ENCODE results near the gene NDUFB5. TPM values are rescaled to one million over a fixed set of nuclear protein-coding genes. Genes with fewer than 3 reads are reported as not detected.
A peak's percentile ranks its signal among the peaks of the same experiment; 100 is the strongest.

The NDUFB5 gene
- total RNA-seq, 1 donor from 2014 or later, result 67.3 TPM

DNA sequence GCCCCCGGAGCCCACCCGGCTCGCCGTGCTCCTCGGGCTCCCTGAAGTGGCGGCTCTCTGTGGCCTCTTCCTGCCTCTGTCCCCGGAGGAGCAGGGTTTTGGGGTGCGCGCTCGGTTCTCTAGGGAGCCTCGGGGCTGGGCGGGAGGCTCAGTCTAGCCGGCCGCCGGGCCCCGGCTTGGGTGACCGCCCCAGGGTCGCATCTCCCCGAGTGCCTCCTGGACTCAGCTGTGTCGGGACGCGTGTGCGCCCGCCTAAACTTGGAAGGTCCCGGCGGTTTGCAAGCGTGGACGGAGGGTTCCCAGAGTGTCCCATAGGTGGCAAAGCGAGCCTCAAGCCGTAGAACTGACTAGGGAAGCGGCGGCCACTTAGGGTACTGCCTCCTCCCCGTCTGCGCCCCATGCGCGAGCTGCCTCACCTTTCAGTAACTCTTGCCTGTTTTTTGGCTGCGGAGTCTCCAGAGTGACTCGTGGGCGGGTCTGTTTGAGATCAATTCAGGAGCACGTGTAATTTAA, 41.3 kb upstream of the NDUFB5 start:
- Mint-ChIP-seq H3K9me3 (no peaks in the 10 kb centered on the region), H3K36me3 (ENCODE audit: low read depth) (peaks cover 8% of the 10 kb centered on the region), H3K27ac (peak overlapping the region; percentile 97), H3K4me1 (peaks cover 24% of the 10 kb centered on the region), H3K27me3 (no peaks in the 10 kb centered on the region), H3K4me3 (peak overlapping the region; percentile 99)
- intact Hi-C loops (cut with micrococcal nuclease), result loop anchor here (2.0 kb wide), 5 partner anchors 113 to 1349 kb away; partner anchors contain the start of genes FXR1, GNB4 and ZMAT3
- POLR2A ChIA-PET, result interaction anchor here (0.9 to 2.0 kb wide), 7 partner anchors 41 to 492 kb away, joined by 3 to 22 read pairs (median 7); partner anchors contain the start of genes GNB4, MRPL47, NDUFB5 and ZMAT3
- DNase-seq (peak; percentile 54), ATAC-seq (ENCODE audit: low read depth) (peak; percentile 28)
- CTCF ChIA-PET, result interaction anchor here (1.0 to 2.2 kb wide), 2 partner anchors 142 to 143 kb away, joined by 3 to 14 read pairs; no protein-coding TSS in a partner anchor
- TF ChIP-seq, protein P1, sequence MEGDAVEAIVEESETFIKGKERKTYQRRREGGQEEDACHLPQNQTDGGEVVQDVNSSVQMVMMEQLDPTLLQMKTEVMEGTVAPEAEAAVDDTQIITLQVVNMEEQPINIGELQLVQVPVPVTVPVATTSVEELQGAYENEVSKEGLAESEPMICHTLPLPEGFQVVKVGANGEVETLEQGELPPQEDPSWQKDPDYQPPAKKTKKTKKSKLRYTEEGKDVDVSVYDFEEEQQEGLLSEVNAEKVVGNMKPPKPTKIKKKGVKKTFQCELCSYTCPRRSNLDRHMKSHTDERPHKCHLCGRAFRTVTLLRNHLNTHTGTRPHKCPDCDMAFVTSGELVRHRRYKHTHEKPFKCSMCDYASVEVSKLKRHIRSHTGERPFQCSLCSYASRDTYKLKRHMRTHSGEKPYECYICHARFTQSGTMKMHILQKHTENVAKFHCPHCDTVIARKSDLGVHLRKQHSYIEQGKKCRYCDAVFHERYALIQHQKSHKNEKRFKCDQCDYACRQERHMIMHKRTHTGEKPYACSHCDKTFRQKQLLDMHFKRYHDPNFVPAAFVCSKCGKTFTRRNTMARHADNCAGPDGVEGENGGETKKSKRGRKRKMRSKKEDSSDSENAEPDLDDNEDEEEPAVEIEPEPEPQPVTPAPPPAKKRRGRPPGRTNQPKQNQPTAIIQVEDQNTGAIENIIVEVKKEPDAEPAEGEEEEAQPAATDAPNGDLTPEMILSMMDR (IDR thresholded peaks at IDR 0.05), result no peak

DNA sequence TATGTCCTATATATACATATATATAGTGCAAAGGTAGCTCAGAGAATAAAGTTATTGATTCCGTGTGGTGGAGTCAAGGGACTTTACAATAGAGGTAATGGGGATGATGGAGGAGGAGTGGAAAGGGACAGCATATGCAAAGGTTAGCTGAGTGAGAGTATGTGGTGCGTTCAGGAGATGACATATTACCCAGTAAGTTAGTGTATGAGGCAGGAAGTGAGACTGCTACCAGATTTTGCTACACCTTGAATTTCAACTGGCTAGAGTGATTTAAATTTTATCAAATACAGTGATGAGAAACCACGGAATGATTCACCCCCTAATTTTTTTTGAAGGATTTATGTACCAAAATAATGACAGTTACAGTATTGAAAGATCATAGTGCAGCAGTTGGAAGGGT, 39.1 kb upstream of the NDUFB5 start:
- no peaks in the 10 kb centered on the region for H3K27me3 Mint-ChIP-seq
- H3K9me3 Mint-ChIP-seq, result no peaks in the 10 kb centered on the region
- ChIA-PET CTCF (no interaction called here), POLR2A (interaction anchor here (1.1 kb wide), 1 partner anchor 418 kb away, joined by 3 read pairs; the partner anchor contains the start of gene PIK3CA)
- peaks cover 16% of the 10 kb centered on the region for H3K36me3 Mint-ChIP-seq (ENCODE audit: low read depth)
- DNase-seq (no peak), ATAC-seq (ENCODE audit: low read depth) (no peak)
- H3K4me1 Mint-ChIP-seq, result peaks cover 24% of the 10 kb centered on the region
- H3K4me3 Mint-ChIP-seq, result no peak overlapping the region
- intact Hi-C loops (cut with micrococcal nuclease), result no loop called here
- TF ChIP-seq, protein P1 (IDR thresholded peaks at IDR 0.05), result no peak
- no peak overlapping the region for H3K27ac Mint-ChIP-seq

DNA sequence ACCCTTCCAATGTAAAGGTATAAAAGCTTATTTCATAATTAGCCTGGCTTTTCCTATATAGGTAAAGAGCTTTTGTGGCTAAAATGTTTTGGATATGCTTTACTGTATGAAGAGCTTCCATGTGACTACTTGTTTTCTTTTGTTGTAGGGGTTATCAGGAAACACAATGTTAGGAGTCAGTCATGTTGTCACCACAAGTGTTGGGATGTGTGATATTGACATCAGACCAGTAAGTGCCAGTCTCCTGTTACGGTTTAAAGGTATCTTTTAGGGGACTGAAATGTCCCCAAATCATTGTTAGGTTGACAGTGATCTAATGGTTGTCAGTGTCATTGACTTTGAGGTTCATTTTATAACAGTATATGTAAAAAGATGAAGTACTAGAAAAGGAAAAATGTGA, 23.6 kb upstream of the NDUFB5 start:
- peaks cover 60% of the 10 kb centered on the region for H3K36me3 Mint-ChIP-seq (ENCODE audit: low read depth)
- H3K27me3 Mint-ChIP-seq, result no peaks in the 10 kb centered on the region
- intact Hi-C loops (cut with micrococcal nuclease), result no loop called here
- H3K27ac Mint-ChIP-seq, result no peak overlapping the region
- CTCF ChIA-PET, result no interaction called here
- ATAC-seq (ENCODE audit: low read depth) (no peak), DNase-seq (no peak)
- TF ChIP-seq, protein P1 (IDR thresholded peaks at IDR 0.05), result no peak
- no peaks in the 10 kb centered on the region for H3K4me1 Mint-ChIP-seq
- no peak overlapping the region for H3K4me3 Mint-ChIP-seq
- no peaks in the 10 kb centered on the region for H3K9me3 Mint-ChIP-seq
- POLR2A ChIA-PET, result no interaction called here

DNA sequence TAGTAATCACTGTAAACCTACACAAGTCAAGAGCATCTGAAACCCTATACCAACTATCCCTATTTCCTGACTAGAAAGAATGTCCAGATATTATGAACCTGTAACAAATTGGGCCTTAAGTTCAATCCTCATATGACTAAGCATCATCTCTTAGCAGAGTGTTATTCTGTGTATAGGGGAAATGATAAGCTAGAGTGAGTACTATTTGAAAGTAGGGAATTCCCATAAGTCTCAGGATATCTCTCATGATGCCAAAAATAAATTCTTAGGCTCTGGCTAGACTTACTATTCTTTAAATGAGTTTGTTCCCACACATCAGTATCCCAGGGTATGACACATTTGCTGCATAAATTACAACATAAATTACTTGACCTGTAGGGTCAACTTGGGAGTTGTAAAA, 15.5 kb upstream of the NDUFB5 start:
- no peak overlapping the region for H3K27ac Mint-ChIP-seq
- ChIA-PET POLR2A (interaction anchor here (1.2 kb wide), 1 partner anchor 15 kb away, joined by 3 read pairs; the partner anchor contains the start of genes MRPL47 and NDUFB5), CTCF (no interaction called here)
- peaks cover 72% of the 10 kb centered on the region for H3K36me3 Mint-ChIP-seq (ENCODE audit: low read depth)
- DNase-seq (no peak), ATAC-seq (ENCODE audit: low read depth) (no peak)
- no peaks in the 10 kb centered on the region for H3K27me3 Mint-ChIP-seq
- intact Hi-C loops (cut with micrococcal nuclease), result no loop called here
- H3K4me3 Mint-ChIP-seq, result no peak overlapping the region
- TF ChIP-seq, protein P1 (IDR thresholded peaks at IDR 0.05), result no peak
- H3K9me3 Mint-ChIP-seq, result no peaks in the 10 kb centered on the region
- no peaks in the 10 kb centered on the region for H3K4me1 Mint-ChIP-seq

DNA sequence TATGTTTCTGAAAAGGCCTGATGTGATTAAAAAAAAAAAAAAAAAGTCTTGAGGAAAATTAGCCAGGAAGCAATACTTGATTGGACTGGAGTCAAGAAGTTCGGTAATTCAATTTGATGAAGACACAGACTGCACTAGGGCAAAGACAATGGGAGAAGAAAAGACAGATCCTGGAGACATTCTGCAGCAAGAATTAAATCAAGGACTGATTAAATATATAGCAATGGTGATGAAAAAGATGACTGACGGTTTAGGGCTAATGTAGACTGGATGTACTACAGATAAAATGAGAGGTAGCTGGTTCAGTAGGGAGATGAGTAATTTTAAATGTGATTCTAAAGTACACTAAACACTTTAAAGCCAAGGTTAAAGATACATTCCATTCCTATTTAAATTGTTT, 13.9 kb upstream of the NDUFB5 start:
- DNase-seq (no peak), ATAC-seq (ENCODE audit: low read depth) (no peak)
- no peak overlapping the region for H3K27ac Mint-ChIP-seq
- TF ChIP-seq, protein P1 (IDR thresholded peaks at IDR 0.05), result no peak
- no peaks in the 10 kb centered on the region for H3K4me1 Mint-ChIP-seq
- no peak overlapping the region for H3K4me3 Mint-ChIP-seq
- H3K36me3 Mint-ChIP-seq (ENCODE audit: low read depth), result peaks cover 76% of the 10 kb centered on the region
- CTCF ChIA-PET, result no interaction called here
- H3K27me3 Mint-ChIP-seq, result no peaks in the 10 kb centered on the region
- intact Hi-C loops (cut with micrococcal nuclease), result no loop called here
- POLR2A ChIA-PET, result no interaction called here
- no peaks in the 10 kb centered on the region for H3K9me3 Mint-ChIP-seq
